H1 (cell line): ENCODE results near the gene GRIA4. TPM values are rescaled to one million over a fixed set of nuclear protein-coding genes. Genes with fewer than 3 reads are reported as not detected.

Experiments used
- CTCF ChIA-PET: fragments of 300-600 bp; sonication (Branson Sonifier 250); formaldehyde crosslinking; loops from one replicate; lab custom pipeline; 2021; ENCODE audit not compliant: partially characterized antibody; lab: Charles Lee
- POLR2A ChIA-PET: fragments of 300-600 bp; sonication (Branson Sonifier 250); formaldehyde crosslinking; loops from one replicate; lab custom pipeline; 2021; ENCODE audit warnings: inconsistent platforms; ENCODE audit not compliant: partially characterized antibody; lab: Charles Lee
- DNase-seq, 2 experiments: peaks; one replicate each; pipeline versions ENCODE4 v3.0.0 to v3.0.0-alpha.2; 2010 to 2022; ENCODE audit warnings: low spot score in 2 of 2, low read depth in 1 of 2, mixed read lengths in 1 of 2
- FAIRE-seq: peaks from 2 replicates; lab custom pipeline; 2011; peaks lifted over from hg19 to GRCh38; lab: Jason Lieb, UNC
- H2AFZ ChIP-seq: 2 replicates; pipeline ENCODE4 v1.8.1; 2012; ENCODE audit warnings: low read length, inconsistent platforms
- H2AK5ac ChIP-seq: 2 replicates; pipeline ENCODE4 v1.6.1; 2013; ENCODE audit warnings: low read depth, low read length
- H2BK120ac ChIP-seq: replicated peaks from 2 replicates; pipeline ENCODE3; 2013; ENCODE audit warnings: low read depth, low read length, inconsistent platforms
- H2BK12ac ChIP-seq: 2 replicates; pipeline ENCODE4 v1.6.1; 2013; ENCODE audit warnings: low read depth, low read length
- H2BK15ac ChIP-seq: 2 replicates; pipeline ENCODE4 v1.6.1; 2013; ENCODE audit warnings: low read length
- H2BK20ac ChIP-seq: 2 replicates; pipeline ENCODE4 v1.6.1; 2013; ENCODE audit warnings: low read length
- H2BK5ac ChIP-seq: 2 replicates; pipeline ENCODE4 v1.6.1; 2013; ENCODE audit warnings: low read depth, low read length
- H3K14ac ChIP-seq: 2 replicates; pipeline ENCODE4 v1.6.1; 2013; ENCODE audit warnings: inconsistent platforms; ENCODE audit not compliant: insufficient read length
- H3K18ac ChIP-seq: 2 replicates; pipeline ENCODE4 v1.6.1; 2013; ENCODE audit warnings: low read length; ENCODE audit errors: extremely low read depth
- H3K23ac ChIP-seq: 2 replicates; pipeline ENCODE4 v1.6.1; 2013; ENCODE audit warnings: inconsistent platforms; ENCODE audit not compliant: insufficient read length
- H3K23me2 ChIP-seq: 2 replicates; pipeline ENCODE4 v1.6.1; 2013; ENCODE audit warnings: low read depth, low read length
- H3K27ac ChIP-seq: 2 replicates; pipeline ENCODE4 v1.6.1; 2011; ENCODE audit warnings: low read depth, low read length, inconsistent platforms
- H3K27me3 ChIP-seq, 4 experiments: replicated peaks in 1 of 4; 1 replicate in 1 of 4; 2 replicates in 3 of 4; pipeline versions ENCODE4 v1.6.1 to v1.8.1; 2011 to 2013; ENCODE audit warnings: low read length in 3 of 4, mild to moderate bottlenecking in 3 of 4, inconsistent platforms in 2 of 4, mixed read lengths in 2 of 4, moderate library complexity in 1 of 4; ENCODE audit not compliant: control insufficient read depth in 3 of 4, insufficient read depth in 3 of 4; ENCODE audit errors: extremely low read depth in 1 of 4
- H3K36me3 ChIP-seq, 4 experiments: 2 replicates each; pipeline versions ENCODE4 v1.6.1 to v1.8.1; 2011 to 2013; ENCODE audit warnings: mild to moderate bottlenecking in 4 of 4, low read length in 3 of 4, moderate library complexity in 2 of 4, control low read depth in 1 of 4, inconsistent platforms in 1 of 4; ENCODE audit not compliant: insufficient read depth in 4 of 4, control insufficient read depth in 2 of 4
- H3K4ac ChIP-seq: replicated peaks from 2 replicates; pipeline ENCODE3; 2013; ENCODE audit warnings: low read length, low read depth, mixed read lengths, inconsistent platforms; ENCODE audit not compliant: insufficient read length
- H3K4me1 ChIP-seq, 4 experiments: replicated peaks in 1 of 4; 1 replicate in 1 of 4; 2 replicates in 3 of 4; pipeline versions ENCODE4 v1.6.1 to v1.8.1; 2011 to 2013; ENCODE audit warnings: low read length in 3 of 4, inconsistent platforms in 2 of 4, mixed read lengths in 1 of 4; ENCODE audit not compliant: insufficient read depth in 4 of 4, control insufficient read depth in 3 of 4
- H3K4me2 ChIP-seq, 2 experiments: 2 replicates each; pipeline versions ENCODE4 v1.6.1 to v1.8.1; 2011 to 2013; ENCODE audit warnings: low read depth in 2 of 2, low read length in 2 of 2, control low read depth in 1 of 2, inconsistent platforms in 1 of 2, mild to moderate bottlenecking in 1 of 2; ENCODE audit not compliant: insufficient read depth in 1 of 2
- H3K4me3 ChIP-seq, 4 experiments: fragments of 200-600, 300-600 bp in 1 of 4; sonication (generic), shearing (Covaris generic), sonication (Bioruptor Twin) in 1 of 4; 2 replicates each; pipeline versions ENCODE4 v1.5.1 to v1.8.1; 2011 to 2016; ENCODE audit warnings: low read length in 4 of 4, low read depth in 3 of 4, control low read depth in 2 of 4, inconsistent platforms in 2 of 4, mild to moderate bottlenecking in 2 of 4, mixed read lengths in 1 of 4, moderate library complexity in 1 of 4; ENCODE audit not compliant: insufficient read depth in 2 of 4; ENCODE audit errors: extremely low read depth in 1 of 4
- H3K56ac ChIP-seq: replicated peaks from 2 replicates; pipeline ENCODE3; 2013; ENCODE audit warnings: low read depth, mild to moderate bottlenecking, mixed read lengths, low read length, inconsistent platforms; ENCODE audit not compliant: insufficient read length
- H3K79me1 ChIP-seq: 2 replicates; pipeline ENCODE4 v1.6.1; 2013; ENCODE audit warnings: low read depth, low read length, control low read depth
- H3K79me2 ChIP-seq, 2 experiments: 2 replicates each; pipeline versions ENCODE4 v1.6.1 to v1.8.1; 2012 to 2013; ENCODE audit warnings: low read length in 2 of 2, mild to moderate bottlenecking in 2 of 2, inconsistent platforms in 1 of 2; ENCODE audit not compliant: insufficient read depth in 2 of 2, control insufficient read depth in 1 of 2
- H3K9ac ChIP-seq, 4 experiments: replicated peaks in 1 of 4; 1 replicate in 1 of 4; 2 replicates in 3 of 4; pipeline versions ENCODE4 v1.6.1 to v1.8.1; 2011 to 2013; ENCODE audit warnings: low read depth in 3 of 4, low read length in 3 of 4, control low read depth in 2 of 4, mild to moderate bottlenecking in 2 of 4, moderate library complexity in 2 of 4, inconsistent platforms in 1 of 4; ENCODE audit errors: extremely low read depth in 1 of 4
- H3K9me3 ChIP-seq, 2 experiments: 2 replicates each; pipeline versions ENCODE4 v1.6.1 to v1.8.1; 2012 to 2013; ENCODE audit warnings: mild to moderate bottlenecking in 2 of 2, moderate library complexity in 2 of 2, control low read depth in 1 of 2, inconsistent platforms in 1 of 2, low read depth in 1 of 2, low read length in 1 of 2, mixed read lengths in 1 of 2; ENCODE audit not compliant: insufficient read depth in 2 of 2
- H4K20me1 ChIP-seq, 2 experiments: replicated peaks in 1 of 2; 2 replicates each; pipeline versions ENCODE3 to v1.8.1; 2011 to 2013; ENCODE audit warnings: inconsistent platforms in 2 of 2, low read length in 2 of 2, mild to moderate bottlenecking in 1 of 2; ENCODE audit not compliant: insufficient read depth in 2 of 2, control insufficient read depth in 1 of 2
- H4K5ac ChIP-seq: 2 replicates; pipeline ENCODE4 v1.6.1; 2013; ENCODE audit warnings: low read length, low read depth, mixed read lengths, inconsistent platforms; ENCODE audit not compliant: insufficient read length
- H4K8ac ChIP-seq: 2 replicates; pipeline ENCODE4 v1.8.0; 2013; ENCODE audit warnings: mild to moderate bottlenecking, moderate library complexity, low read length, inconsistent platforms; ENCODE audit not compliant: insufficient read depth; ENCODE audit errors: extremely low read depth
- H4K91ac ChIP-seq: replicated peaks from 2 replicates; pipeline ENCODE3; 2013; ENCODE audit warnings: low read length, mixed read lengths, inconsistent platforms; ENCODE audit not compliant: insufficient read length
- BCL11A ChIP-seq, 2 experiments: IDR thresholded peaks; one replicate each; pipeline ENCODE4 v1.6.1; 2011; ENCODE audit warnings: low read depth in 2 of 2, low read length in 2 of 2, mild to moderate bottlenecking in 2 of 2
- JUND ChIP-seq: IDR thresholded peaks from 2 replicates; pipeline ENCODE4 v1.6.1; 2011; ENCODE audit warnings: mild to moderate bottlenecking, improper control_type of control experiment, low read length
- NANOG ChIP-seq: IDR thresholded peaks from 2 replicates; pipeline ENCODE4 v1.6.1; 2011; ENCODE audit warnings: low read length, low read depth, mild to moderate bottlenecking, inconsistent platforms; ENCODE audit not compliant: insufficient read depth, poor library complexity, severe bottlenecking
- NRF1 ChIP-seq: IDR thresholded peaks from 2 replicates; pipeline ENCODE4 v1.6.1; 2011; ENCODE audit warnings: mild to moderate bottlenecking, low read depth, low read length, improper control_type of control experiment
- PHF8 ChIP-seq: fragments of 200-600 bp; sonication (generic); conservative IDR thresholded peaks from 2 replicates; pipeline ENCODE4 v1.7.1; 2012; ENCODE audit warnings: low read depth, mild to moderate bottlenecking, inconsistent platforms, low read length, moderate library complexity
- POLR2A ChIP-seq, 2 experiments: IDR thresholded peaks; 1 replicate in 1 of 2; 2 replicates in 1 of 2; pipeline ENCODE4 v1.6.1; 2011; ENCODE audit warnings: low read depth in 2 of 2, low read length in 2 of 2, mild to moderate bottlenecking in 2 of 2; ENCODE audit errors: control extremely low read depth in 1 of 2
- SIRT6 ChIP-seq: IDR thresholded peaks from one replicate; pipeline ENCODE4 v1.7.1; 2012; ENCODE audit warnings: low read length, inconsistent platforms
- SP1 ChIP-seq: IDR thresholded peaks from 2 replicates; pipeline ENCODE4 v1.6.1; 2011; ENCODE audit warnings: low read depth, low read length
- SP2 ChIP-seq: IDR thresholded peaks from 2 replicates; pipeline ENCODE4 v1.6.1; 2012; ENCODE audit warnings: mild to moderate bottlenecking, low read length, inconsistent platforms
- SRF ChIP-seq: IDR thresholded peaks from 2 replicates; pipeline ENCODE4 v1.6.1; 2011; ENCODE audit warnings: mild to moderate bottlenecking, low read depth, low read length, moderate library complexity
- SUZ12 ChIP-seq: fragments of 200-600 bp; sonication (generic); IDR thresholded peaks from 2 replicates; pipeline ENCODE4 v1.6.1; 2012; ENCODE audit warnings: mild to moderate bottlenecking, inconsistent platforms, low read length, moderate library complexity, mixed read lengths
- YY1 ChIP-seq: IDR thresholded peaks from 2 replicates; pipeline ENCODE4 v1.6.1; 2011; ENCODE audit warnings: low read depth, mild to moderate bottlenecking, low read length
- ZNF274 ChIP-seq: IDR thresholded peaks from 2 replicates; pipeline ENCODE4 v1.7.0; 2012; ENCODE audit warnings: low read length, borderline replicate concordance; ENCODE audit errors: extremely low read depth
- WGBS, 2 experiments: shearing (Covaris generic) in 1 of 2; methylation state at CpG; one replicate each; pipeline versions ENCODE4 v1.1.6 to v1.1.7; 2013 to 2015; ENCODE audit warnings: low lambda C conversion rate in 2 of 2, mixed read lengths in 2 of 2, inconsistent platforms in 1 of 2, low coverage in 1 of 2, missing lambda C conversion rate in 1 of 2; ENCODE audit not compliant: insufficient replicate concordance in 2 of 2, insufficient coverage in 1 of 2, insufficient read length in 1 of 2; ENCODE audit errors: extremely low coverage in 1 of 2, missing lambda C conversion rate in 1 of 2; 5-methylcytosine and 5-hydroxymethylcytosine counted together
- polyA plus RNA-seq, 7 experiments: library from polyadenylated mRNA; depleted of rRNA in 3 of 7; stranded (reverse) in 5 of 7; unstranded in 2 of 7; fragments of >200 nt in 5 of 7; fragments of 200-250 nt in 2 of 7; gene quantifications; 1 replicate in 5 of 7; 2 replicates in 1 of 7; 4 replicates in 1 of 7; pipeline versions ENCODE4 v1.2.1 to v1.2.3, GENCODE V29; 2011 to 2013; ENCODE audit warnings: missing spikeins in 2 of 7, mixed read lengths in 2 of 7
- total RNA-seq: library from RNA; stranded (reverse); fragmentation: NEBNext Ultra II Directional; extraction: Animal tissue kit (Norgen Biotek cat#: 25700); gene quantifications from 2 replicates; pipeline ENCODE4 v1.2.1, GENCODE V29; 2021
- TF ChIP-seq, protein P1 (sequence below): IDR thresholded peaks from 2 replicates; pipeline ENCODE4 v1.6.1; 2011; ENCODE audit warnings: low read depth, mild to moderate bottlenecking, low read length; ENCODE audit not compliant: insufficient read depth

The GRIA4 gene
- total and polyA plus RNA-seq, 2 of the 8 experiments (the other 6 are each of a cell fraction or from before 2014, with no cell fraction given), result 12.5 to 21.8 TPM

DNA sequence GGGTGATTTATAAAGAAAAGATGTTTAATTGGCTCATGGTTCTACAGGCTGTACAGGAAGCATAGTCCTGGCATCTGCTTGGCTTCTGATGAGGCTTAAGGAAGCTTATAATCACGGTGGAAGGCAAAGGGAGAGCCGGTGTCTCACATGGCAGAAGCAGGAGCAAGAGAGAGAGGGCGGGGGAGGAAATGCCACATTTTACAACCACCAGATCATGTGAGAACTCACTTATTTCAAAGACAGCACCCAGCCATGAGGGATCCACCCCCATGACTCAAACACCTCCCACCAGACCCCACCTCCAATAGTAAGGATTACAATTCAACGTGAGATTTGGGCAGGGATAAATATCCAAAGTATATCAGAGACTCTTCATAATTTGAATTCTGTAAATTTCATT is 211.5 kb downstream of the GRIA4 start:
- no peak overlapping the region for H4K5ac ChIP-seq
- H4K20me1 ChIP-seq, result no peaks in the 10 kb centered on the region
- no peak overlapping the region for H3K56ac ChIP-seq
- H3K4me1 ChIP-seq, result peaks cover 0 to 6% (median 1%) of the 10 kb centered on the region in 4 experiments; a peak in 3 of 7 replicates
- H2BK5ac ChIP-seq, result no peak overlapping the region; the same call in 1 of the 2 replicates
- H3K79me1 ChIP-seq, result no peaks in the 10 kb centered on the region
- CTCF ChIA-PET, result interaction anchor here (1.0 to 1.6 kb wide), 2 partner anchors 9 to 178 kb away, joined by 3 read pairs; no protein-coding TSS in a partner anchor
- H2BK120ac ChIP-seq, result no peak overlapping the region
- H2AFZ ChIP-seq, result no peak overlapping the region
- H3K9ac ChIP-seq, result no peak overlapping the region
- no peak overlapping the region for H2BK12ac ChIP-seq
- no peaks in the 10 kb centered on the region for H3K27me3 ChIP-seq
- H3K18ac ChIP-seq, result no peak overlapping the region; the same call in 1 of the 2 replicates
- no peak overlapping the region for H2BK15ac ChIP-seq
- H3K27ac ChIP-seq, result no peak overlapping the region
- H3K4me2 ChIP-seq, result peak overlapping the region; percentile 22 to 49; a peak in 2 of 4 replicates
- H3K4ac ChIP-seq, result no peak overlapping the region
- DNase-seq, result no peak
- no peak overlapping the region for H3K23ac ChIP-seq
- no peaks in the 10 kb centered on the region for H3K79me2 ChIP-seq
- no peak overlapping the region for H4K91ac ChIP-seq
- no peaks in the 10 kb centered on the region for H3K23me2 ChIP-seq
- no peak overlapping the region for H2AK5ac ChIP-seq
- no peak for FAIRE-seq
- 44% methylated on average over 4 of the region's 4 CpGs; no CpG with 5 or more reads in 1 of the 2 experiments for WGBS, 2 experiments
- POLR2A ChIA-PET, result interaction anchor here (0.7 to 1.1 kb wide), 2 partner anchors 11 to 585 kb away, joined by 3 read pairs; no protein-coding TSS in a partner anchor
- H3K9me3 ChIP-seq, result peaks cover 0 to 3% of the 10 kb centered on the region in 2 experiments; a peak in 1 of 4 replicates
- no peaks in the 10 kb centered on the region for H3K36me3 ChIP-seq
- no peak overlapping the region for H3K14ac ChIP-seq
- no peak overlapping the region for H2BK20ac ChIP-seq
- H3K4me3 ChIP-seq, result peak overlapping the region in 1 of 4 experiments; percentile 20; a peak in 1 of 8 replicates
- no peak overlapping the region for H4K8ac ChIP-seq
- TF ChIP-seq NANOG (no peak), SUZ12 (no peak), YY1 (no peak), SRF (no peak), SP2 (no peak), POLR2A (IDR thresholded peaks at IDR 0.05; ENCODE audit: control extremely low read depth in 1 of 2, low read depth in 2 of 2, low read length in 2 of 2) (no peak), PHF8 (no peak), SP1 (no peak), BCL11A (IDR thresholded peaks at IDR 0.05; ENCODE audit: low read depth in 2 of 2, low read length in 2 of 2) (no peak), SIRT6 (no peak), ZNF274 (no peak), NRF1 (no peak), JUND (no peak)
- TF ChIP-seq, protein P1, sequence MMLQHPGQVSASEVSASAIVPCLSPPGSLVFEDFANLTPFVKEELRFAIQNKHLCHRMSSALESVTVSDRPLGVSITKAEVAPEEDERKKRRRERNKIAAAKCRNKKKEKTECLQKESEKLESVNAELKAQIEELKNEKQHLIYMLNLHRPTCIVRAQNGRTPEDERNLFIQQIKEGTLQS, result no peak
